ENCODE data around the gene RGS4.

RGS4 gene

GRCh38 chr1:163106364-163106987, 37.3 kb downstream of the RGS4 start:
- FAIRE-seq = no peak

DNA sequence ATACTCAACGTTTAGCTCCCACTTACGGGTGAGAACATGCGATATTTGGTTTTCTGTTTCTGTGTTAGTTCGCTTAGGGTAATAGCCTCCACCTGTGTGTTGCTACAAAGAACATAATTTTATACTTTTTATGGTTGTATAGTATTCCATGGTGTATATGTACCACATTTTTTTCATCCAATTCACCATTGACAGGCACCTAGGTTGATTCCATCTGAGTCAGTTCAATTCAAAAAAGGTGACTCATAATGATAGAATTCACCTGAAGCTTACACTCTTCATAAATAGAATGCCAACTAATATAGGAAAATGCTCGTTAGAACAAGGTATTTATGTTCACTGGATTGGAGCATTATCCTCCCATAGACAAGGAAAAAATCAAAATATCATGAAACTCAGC, 38.5 kb downstream of the RGS4 start:
- FAIRE-seq = no peak

- FAIRE-seq = no peak
These were observed 46.7 kb downstream of the RGS4 start for GRCh38 chr1:163115887-163116286.

- no peak for FAIRE-seq
These were observed 50.5 kb downstream of the RGS4 start for GRCh38 chr1:163119707-163120106.

DNA sequence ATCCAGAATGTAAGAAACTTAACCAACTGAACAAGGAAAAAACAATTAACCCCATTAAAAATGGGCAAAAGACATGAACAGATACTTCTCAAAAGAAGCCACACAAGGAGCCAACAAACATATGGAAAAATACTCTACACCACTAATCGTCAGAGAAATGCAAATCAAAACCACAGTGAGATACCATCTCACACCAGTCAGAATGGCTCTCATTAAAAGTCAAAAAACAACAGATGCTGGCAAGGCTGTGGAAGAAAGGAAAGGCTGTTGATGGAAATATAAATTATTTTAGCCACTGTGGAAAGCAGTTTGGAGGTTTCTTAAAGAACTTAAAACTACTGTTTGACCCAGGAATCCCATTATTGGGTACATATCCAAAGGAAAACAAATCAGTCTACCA, 51.2 kb downstream of the RGS4 start:
- no peak for FAIRE-seq

DNA sequence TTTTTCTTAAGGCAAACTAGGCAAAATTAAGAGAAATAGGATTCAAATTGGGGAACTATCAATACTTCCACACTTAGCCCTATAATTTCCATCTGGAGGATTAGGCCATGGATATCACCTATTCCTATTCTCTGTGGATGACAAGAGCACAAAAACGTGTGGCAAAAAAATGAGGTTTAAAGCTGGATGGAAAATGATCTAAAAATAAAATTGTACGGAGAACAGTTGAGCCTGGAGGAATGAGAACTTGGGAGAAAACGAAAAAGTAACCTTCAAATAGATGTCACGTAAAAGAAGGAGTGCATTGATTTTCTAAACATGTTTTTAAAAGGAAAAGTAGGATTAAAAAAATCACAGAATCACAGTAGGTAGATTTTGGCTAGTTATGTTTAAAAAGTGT, 55.7 kb downstream of the RGS4 start:
- no peak for FAIRE-seq

Measured in G401.6 (cell line).